Epithelial cell of esophagus (primary cell): ENCODE results near the gene TMEM94.

Experiments used
- DNase-seq: peaks from one replicate; pipeline ENCODE4 v3.0.0; 2010; ENCODE audit warnings: low read depth
- H3K4me3 ChIP-seq: 2 replicates; pipeline ENCODE4 v1.5.1; 2011; ENCODE audit warnings: mild to moderate bottlenecking, low read length, control low read depth
- CTCF ChIP-seq: IDR thresholded peaks from 2 replicates; pipeline ENCODE4 v1.5.1; 2011; ENCODE audit warnings: low read depth, mild to moderate bottlenecking, low read length, control low read depth, inconsistent platforms; ENCODE audit not compliant: insufficient read depth; ENCODE audit errors: missing control alignments

TMEM94 gene

GRCh38 chr17:75456417-75457046 lies at the start of gene TMEM94:
Gene TMEM94 (plus strand): TSS chr17:75456635. CDS start chr17:75471906, 15,271 bp downstream.
- DNase-seq = peak; percentile 97
- peak within 1 kb of the TSS; percentile 94 for H3K4me3 ChIP-seq
- no peak for TF ChIP-seq CTCF

- H3K4me3 ChIP-seq = no peak overlapping the region
- no peak for TF ChIP-seq CTCF
- DNase-seq = no peak
Measured at GRCh38 chr17:75407655-75408352, 48.6 kb upstream of the TMEM94 start.

- no peak for TF ChIP-seq CTCF
- DNase-seq = no peak
- H3K4me3 ChIP-seq = no peak overlapping the region
Measured at GRCh38 chr17:75410141-75410540, 46.3 kb upstream of the TMEM94 start.

- no peak for DNase-seq
- TF ChIP-seq CTCF = no peak
- H3K4me3 ChIP-seq = no peak overlapping the region
Measured at GRCh38 chr17:75411328-75412067, 44.9 kb upstream of the TMEM94 start.

- DNase-seq = peak; percentile 74
- TF ChIP-seq CTCF = peak; percentile 87
- H3K4me3 ChIP-seq = no peak overlapping the region
Measured at GRCh38 chr17:75412455-75413317, 43.7 kb upstream of the TMEM94 start.

- DNase-seq = no peak
- TF ChIP-seq CTCF = no peak
- H3K4me3 ChIP-seq = no peak overlapping the region
Measured at GRCh38 chr17:75414488-75414887, 41.9 kb upstream of the TMEM94 start.
